GM21526 (cell line): Measurements from ENCODE around the gene BNC2.

Experiments used
- ATAC-seq: cut with Tn5 transposase; IDR thresholded peaks from one replicate; pipeline ENCODE4 v1.9.1; 2021; ENCODE audit warnings: moderate library complexity; ENCODE audit not compliant: unreplicated experiment, low FRiP score

Gene BNC2

DNA sequence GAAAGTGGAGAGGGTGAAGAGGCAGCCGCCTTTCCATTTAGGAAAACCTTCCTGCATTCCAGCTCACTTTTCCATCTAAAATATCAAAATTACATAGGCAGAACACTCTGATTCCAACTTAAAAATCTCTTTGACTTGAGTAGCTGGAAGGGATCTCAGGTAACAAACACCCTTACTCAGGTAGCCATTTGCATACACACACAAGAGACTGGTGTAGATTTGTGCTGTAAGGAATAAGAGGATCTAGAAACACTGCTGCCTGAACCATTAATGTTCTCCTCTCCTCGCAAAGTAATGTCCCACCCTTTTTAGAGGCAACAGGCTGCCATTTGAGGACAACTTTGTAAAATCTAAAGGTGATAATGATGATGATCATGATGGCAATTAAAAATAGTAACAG lies 53.5 kb downstream of the BNC2 start:
- no peak for ATAC-seq

DNA sequence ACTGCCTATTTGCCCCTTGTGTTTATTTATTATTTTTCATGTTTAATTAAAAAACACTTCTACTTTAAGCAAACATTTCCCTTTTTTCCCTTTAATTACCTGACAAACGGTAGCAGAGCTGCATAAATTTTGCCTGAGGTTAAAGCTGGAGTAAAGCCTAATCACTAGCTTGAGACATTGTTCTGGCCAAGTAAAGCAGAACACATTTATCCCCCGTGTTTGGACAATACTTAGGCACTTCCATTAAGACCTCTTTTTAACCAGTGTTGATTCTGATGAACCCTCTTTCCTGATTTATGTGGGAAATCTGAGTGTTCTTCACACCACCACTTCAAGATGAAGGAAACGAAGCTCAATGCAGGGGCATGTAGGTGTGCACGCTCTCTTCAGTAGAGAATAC lies 54.5 kb downstream of the BNC2 start:
- ATAC-seq: no peak

DNA sequence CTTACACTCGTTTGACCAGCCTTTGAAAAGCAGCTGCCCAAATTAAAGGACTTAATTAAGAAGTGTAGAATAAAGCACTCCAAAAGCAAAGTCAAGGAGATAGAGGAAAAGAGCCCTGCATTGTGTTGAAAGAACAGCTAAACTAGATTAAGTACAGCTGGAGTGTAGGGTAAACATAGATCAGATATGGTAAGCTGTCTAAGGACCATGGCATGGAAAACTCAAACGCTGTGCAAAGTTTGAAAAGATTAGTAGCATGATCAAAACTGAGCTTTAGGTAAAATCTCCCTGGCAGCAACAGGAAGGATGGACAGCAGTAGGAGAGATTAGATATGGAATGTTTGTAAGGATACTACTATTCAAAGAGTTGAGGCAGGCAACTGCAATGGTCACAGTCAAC lies 55.4 kb downstream of the BNC2 start:
- ATAC-seq: no peak

DNA sequence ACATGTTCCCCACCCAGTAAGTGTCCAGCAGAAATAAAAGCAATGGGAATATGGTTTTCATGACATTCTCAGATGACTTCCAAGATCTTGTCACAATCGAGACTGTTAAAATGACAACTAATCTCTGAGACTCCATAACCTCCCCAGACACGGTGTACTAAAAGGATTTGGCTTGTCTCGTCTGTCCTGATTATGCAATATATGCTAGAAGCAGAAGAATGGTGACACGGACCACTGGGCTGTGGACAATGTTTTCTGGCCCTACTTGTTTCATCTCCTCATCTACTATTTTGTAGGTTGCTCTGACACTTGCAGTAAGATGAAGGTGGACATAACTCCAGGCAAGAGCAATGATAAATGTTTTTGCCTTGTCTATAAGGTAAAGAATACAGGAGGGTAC lies 56.6 kb downstream of the BNC2 start:
- ATAC-seq: no peak

DNA sequence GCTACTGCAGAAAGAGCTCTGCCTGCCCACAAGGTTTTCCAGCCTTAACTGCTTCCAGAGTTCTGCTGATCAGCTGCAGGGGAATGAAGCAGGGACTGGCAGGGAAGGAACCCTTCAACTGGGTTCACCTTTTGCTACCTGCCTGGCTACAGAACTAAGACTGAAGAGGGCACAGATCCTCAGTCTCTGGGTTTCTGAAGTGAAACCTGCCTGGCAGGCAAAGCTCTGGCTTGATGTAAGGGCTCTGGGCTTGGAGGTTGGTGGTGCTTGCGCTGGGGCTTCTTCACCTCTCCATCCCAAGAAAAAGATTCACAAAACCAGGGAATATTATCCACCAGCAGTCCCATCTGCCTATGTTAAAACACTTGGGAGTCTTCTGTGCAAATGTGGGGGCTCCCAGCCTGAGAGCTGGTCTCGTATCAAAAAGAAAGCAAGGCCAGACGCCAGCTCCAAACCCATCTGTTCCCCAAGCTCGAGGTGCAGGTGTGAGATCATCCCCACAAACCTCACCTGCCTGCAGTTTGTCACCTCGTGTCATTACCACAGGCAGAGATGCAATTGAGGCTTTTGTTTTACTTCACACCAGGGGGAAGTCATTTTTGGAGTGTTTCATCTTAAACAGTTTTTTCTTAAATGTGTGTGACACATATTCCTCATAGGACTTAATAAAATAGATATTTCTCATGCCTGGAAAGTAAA lies 58.3 kb downstream of the BNC2 start:
- no peak for ATAC-seq

DNA sequence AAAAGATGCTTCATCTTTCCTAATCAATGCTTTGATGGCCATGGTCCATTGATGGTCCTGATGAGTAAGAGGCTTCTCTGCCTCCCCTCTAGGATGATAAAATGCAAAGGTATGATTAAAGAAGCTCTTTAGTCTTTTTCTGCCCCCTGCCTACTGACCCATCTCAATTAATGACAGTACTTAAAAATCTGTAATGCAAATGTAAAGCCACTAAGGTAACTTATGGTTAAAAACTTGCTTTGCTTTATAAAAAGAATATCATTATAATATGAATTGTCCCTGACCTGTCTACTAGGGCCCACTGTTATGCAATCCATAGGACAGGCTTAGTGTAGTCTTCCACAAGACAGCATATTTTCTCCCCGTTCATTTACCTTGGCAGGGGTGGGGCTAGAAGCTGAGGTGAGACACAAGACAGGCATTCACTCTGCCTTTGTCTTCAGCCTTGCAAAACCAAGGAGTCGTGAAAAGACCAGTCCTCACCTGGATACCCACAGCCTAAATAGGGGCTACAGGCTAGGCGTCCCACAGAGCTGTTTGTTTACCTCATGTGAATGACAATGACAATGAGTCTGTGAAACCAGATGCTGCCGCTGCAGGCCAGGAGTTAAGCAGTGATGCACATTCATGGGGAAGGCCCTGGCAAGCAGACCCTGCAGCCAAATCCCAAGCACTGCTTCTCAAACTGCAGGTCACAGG lies 60.4 kb downstream of the BNC2 start:
- no peak for ATAC-seq

DNA sequence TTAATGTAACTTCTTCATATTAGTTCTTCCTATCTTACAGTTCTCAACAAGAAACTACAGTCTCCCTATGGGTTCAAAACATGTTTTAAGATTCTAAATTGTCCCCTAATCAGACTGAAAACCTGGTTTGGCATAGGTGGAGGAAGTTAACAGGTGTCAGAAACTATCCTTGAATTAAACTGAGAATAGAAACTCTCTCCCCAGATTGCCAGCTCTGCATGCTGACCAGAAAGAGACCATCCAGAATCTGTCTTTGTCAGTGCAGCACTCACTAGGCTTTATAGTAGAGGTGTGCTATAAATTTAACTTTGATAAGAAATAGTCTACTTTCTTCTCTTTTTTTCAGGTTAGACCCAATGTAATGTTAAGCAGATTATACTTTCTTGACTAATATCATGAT lies 63.8 kb downstream of the BNC2 start:
- no peak for ATAC-seq

DNA sequence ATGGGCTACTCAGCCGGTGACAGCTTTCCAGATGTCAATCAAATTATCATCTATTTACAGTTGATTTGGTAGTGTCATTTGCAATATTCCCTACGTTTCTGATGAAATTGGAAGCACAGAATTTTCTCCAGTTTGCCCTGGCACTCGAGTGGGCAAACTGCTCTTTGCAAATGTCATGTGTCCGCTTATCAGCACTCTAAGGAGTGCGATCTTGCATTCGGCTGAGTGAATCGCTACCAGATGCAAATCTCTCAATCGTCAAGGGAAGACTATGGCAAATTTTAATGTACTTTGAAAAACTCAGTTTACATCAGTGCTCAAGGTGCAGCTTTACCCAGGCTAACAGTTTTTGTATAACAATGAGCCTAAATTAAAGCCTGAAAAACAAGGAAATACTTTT lies 66.8 kb downstream of the BNC2 start:
- no peak for ATAC-seq

DNA sequence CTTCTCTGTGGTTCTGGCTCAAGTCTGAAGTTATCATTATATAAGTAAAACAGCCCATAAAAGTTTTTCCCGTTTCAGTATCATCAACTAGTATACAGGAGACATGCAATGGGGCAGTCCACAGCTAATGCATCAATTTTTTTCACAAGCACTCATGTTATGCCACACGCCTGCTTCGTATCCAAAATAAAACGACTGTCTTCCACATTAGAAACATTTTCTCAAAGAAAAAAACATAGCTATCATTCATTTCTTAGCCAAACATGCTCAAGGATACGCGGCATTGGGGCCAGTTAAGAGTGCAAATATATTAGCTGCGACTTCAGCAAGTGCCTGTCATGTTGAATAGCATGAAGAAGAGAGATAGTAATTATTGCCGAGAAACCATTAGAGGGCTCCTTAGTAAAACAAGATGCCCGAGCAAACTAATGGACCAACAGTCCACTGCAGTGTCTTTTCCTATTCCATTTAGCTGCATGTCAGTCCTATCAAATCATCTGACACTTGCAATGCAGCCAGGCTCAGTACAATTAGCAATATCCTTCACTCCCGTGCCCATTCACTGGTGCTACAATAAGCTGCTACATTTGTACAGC lies 68.5 kb downstream of the BNC2 start:
- ATAC-seq: no peak

DNA sequence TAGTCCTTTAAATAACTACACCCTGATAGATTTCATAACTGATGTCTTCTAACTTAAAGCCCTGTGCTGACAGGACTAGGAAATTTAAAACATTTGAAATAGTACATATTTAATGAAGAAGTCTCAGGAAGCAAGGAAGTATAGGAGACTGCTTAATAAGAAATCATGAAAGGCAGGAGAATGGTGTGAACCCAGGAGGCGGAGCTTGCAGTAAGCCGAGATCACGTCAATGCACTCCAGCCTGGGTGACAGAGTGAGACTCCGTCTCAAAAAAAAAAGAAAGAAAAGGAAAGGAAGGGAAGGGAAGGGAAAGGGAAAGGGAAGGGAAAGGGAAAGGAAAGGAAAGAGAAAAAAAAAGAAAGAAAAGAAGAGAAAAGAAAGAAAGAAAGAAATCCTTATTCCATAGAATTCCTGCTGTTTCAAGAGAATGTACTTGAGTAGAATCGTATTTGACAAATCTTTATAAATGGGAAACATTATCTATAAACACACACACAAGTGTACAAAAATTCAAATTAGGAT lies 74.1 kb downstream of the BNC2 start:
- no peak for ATAC-seq

DNA sequence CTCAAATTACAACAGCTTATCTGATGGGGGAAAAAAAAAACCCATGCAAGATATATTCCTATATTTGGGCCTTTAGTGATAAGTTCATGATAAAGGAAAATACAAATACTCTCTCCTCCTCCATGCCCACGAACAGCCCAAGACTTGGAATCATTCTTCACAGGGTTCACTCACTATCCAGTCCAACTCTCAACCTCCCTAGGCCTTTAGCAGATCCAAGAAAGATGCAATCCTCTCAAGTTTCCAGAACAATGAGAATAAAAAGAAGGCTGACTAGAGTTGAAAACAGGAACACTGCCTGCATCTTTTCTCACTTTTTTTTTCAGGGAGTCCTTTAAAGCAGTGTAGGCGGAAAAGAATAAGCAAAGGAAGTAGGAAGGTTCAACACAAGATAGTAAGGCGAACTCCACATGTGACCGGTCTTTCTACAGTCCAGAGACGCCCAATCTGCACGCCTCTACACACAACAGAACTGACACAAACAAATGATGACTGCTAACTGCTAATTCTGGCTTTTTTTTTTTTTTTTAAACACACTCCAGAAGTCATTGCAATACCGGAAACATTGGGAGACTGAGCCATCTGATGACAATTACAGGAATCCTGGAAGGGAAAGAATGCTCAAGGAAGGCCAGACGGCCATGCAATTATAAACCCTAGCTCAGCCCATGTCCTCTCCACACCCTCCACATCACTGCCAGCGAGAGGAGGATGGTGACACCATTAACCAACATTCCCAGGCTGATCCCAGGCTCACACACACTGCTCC lies 75.4 kb downstream of the BNC2 start:
- ATAC-seq: no peak

DNA sequence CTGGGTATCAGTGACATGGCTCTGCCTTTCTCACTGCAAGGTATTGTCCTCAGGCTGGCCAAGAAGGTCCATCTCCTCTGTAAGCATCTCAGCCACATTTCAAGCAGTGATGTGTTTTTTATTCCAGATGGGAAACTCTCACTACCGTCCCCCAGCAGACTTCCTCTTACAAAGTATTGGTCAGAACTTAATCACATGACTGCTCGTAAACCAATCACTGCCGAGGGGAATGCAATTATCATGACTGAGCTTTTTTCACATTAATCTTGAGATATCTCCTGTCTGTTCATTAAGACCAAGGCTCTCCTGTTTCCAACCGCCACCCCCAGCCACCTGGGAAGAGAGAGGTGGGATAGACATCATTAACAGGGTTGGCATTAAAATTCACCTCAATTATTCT lies 76.4 kb downstream of the BNC2 start:
- ATAC-seq: no peak

DNA sequence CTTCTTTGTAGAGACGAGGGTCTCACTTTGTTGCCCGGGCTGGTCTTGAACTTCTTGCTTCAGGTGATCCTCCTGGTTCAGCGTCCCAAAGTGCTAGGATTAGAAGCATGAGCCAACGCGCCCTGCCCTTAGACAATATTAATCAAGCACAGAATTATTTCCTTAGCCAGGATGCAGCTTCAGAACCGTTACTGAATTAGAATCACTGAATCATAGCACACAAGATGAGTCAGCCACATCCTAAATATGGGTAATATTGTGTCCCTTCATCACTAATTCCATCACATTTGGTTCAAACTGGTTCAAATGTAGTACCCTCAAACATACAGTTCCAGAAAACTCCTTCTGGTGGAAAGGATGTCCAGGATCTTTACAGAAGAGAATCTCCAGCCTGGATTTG lies 82.7 kb downstream of the BNC2 start:
- no peak for ATAC-seq

DNA sequence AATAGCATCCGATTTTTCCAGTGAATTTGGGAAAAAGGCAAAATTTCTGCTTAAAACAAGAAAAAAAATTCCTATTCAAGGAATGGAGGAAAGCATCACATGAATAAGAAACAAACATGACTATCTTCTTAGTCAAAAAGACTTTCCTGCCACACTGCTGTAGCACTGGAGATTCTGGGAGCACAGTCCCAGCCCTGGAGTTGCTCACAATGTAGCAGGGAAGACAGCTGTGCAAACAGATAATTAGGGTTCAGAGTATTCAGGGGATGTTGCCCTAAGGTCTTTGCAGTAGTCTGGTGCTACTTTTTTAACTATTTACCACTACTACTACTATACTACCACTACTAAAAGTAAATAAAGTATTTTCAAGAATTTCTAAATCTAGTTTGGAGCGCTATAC lies 86.5 kb downstream of the BNC2 start:
- ATAC-seq: no peak

DNA sequence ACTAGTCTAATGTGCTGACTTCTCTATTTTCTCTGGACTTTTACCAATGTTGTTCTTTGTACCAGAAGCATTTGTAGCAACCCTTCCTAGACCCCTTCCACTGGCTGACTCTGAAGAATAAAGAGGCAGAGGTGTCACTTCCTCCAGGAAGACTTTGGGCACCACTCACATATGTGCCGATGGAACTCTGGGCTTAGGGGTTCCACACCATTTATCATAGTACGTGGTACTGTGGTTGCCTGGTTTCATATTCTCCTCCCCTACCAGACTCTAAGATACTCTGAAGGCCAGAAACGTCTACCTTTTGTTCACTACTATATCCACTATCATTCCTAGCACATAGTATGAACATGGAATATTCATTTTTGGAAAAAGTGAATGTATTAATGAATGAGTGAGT lies 88.0 kb downstream of the BNC2 start:
- ATAC-seq: no peak

DNA sequence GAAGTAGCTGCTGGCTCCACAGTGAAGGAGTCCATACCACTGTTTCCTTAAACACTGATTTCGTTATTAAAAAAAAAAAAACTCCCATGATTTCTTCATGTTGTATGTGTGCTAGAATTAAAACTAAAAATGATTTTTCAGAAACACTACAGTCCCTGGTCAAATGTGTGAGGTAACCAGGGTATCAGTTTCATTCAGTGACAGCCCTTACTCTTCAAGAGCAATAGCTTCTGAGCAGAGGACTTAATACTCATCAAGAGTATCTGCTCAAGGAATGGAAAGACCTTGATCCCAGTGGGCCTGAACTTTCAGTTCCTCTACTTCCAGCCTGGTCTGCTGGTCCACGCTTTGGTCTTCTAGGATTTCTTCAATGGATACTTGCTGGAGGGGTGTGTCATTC lies 95.1 kb downstream of the BNC2 start:
- ATAC-seq: no peak

DNA sequence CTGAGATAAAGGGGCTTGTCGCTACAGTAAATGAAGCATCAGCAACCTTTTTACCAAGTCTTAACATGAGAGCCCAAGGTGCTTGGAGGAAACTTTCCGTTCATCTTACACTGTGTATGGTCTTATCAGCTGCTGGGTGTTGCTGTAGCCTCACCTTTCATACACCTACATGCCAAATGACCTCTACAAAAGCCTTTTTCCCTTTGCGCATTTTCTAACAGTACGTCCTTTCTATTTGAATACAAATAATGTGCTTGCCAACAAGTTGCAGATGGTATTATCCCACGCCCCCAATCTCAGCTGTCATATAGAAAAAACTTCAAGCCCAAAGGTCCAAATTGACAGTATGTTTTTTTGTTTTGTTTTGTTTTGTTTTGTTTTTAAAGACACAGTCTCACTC lies 96.9 kb downstream of the BNC2 start:
- no peak for ATAC-seq

DNA sequence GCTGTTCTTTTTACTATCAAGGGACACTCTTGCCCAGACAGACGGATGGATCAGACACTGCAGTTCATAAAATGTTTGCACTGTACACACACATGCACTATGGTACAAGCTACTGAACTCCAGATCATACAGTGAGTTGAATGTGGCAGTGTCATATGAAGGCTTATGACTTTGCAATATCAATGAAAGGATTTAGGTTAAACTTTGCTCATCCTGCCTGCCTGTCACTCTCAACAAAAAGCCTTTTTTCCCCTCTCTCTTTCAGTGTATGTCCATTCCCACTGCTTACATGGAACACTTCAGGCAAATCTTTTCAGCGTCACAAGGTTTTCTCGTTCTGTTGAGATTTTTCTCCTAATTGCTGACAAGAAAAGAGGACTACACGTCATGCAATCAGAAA lies 97.4 kb downstream of the BNC2 start:
- no peak for ATAC-seq

DNA sequence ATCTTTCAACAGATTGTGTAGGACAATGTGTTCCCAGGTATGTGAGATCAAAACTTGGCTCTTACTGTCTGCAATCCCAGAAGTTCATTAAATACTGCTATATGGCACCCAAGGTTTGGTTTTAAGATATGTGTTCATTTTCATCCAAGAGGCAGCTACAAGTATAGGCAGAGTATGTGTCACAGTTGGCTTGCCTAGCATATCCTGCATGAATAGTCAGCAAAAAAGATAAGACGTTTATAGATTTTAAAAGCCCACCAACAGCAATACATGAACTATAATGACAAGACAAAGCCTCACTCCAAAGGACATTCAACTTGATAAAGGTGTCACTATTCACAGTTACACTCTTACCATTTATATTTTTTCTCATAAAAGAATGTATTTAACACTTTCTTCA lies 99.1 kb downstream of the BNC2 start:
- ATAC-seq: no peak

DNA sequence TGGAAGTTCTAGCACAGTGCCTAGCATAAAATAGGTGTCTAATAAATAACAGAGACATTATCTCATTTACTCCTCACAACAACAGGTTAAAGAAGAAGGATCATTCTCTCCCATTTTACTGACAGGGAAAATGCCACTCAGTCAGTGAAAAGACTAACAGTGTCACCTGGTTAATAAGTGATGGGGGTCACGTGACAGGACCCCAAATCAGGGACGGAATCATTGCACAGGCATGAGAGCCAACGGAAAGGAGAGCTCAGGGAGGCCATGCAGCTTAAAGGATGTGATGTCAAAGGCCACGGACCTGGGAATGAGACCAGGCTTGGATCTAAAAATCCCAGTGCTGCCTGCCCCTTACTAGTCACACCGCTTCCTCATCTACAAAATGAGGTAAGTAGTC lies 101.2 kb downstream of the BNC2 start:
- ATAC-seq: no peak

DNA sequence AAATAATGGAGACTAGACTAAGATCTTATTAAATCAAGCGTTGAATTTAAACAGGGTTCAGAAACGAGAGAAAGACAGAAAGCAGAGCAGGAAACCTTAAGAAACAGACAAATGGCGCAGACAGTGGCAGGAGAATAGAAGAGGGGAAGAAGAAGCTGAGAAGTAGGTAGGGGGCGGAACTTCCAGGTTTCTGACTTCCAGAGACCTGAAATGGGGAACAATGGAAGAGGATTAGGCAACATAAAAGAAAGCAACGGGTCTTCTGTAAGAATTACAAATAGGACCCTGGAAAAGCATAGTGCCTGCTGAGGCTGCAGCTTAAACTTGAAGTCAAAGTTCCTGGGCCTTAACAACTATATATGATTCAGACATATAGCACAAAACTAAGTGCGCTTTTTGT lies 101.7 kb downstream of the BNC2 start:
- no peak for ATAC-seq
